Measurements from ENCODE around the gene GFRA1.

GFRA1 gene

DNA sequence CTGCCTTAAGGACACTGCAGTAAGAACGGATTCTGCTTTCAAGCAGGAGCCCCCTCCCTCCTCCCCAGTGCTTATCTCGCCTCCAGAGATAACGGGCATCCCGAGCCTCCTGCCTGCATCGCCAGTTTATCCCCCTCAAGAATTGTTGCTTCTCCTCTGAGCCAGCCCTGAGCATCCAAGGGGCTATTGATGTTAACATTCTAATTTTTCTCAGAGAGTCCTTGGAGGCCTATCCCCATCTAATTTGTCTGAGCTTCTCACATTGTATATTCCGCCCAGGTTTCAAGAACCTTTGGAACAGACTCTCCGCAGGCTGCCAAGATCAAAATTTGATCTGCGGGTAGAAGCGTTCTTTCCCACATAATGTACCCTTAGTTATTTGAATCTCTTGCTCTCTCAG, 180.0 kb downstream of the GFRA1 start:
- Histone ChIP-seq H3K4me1 (ENCODE audit: control insufficient read depth, insufficient read depth, low read length) (no peaks in the 10 kb centered on the region), H3K9me3 (ENCODE audit: control insufficient read depth, insufficient read depth, low read depth, low read length) (no peaks in the 10 kb centered on the region), H3K27ac (ENCODE audit: extremely low read depth, low read depth, low read length) (no peak overlapping the region), H3K4me3 (ENCODE audit: low read depth, low read length) (no peak overlapping the region), H3K36me3 (ENCODE audit: control insufficient read depth in 2 of 2, insufficient read depth in 1 of 2, low read length in 2 of 2) (no peaks in the 10 kb centered on the region)
- TF ChIP-seq MEIS1 (CRISPR knock-in tag; IDR thresholded peaks at IDR 0.05; ENCODE audit: borderline replicate concordance) (no peak), TRIM28 (IDR thresholded peaks at IDR 0.05; ENCODE audit: borderline replicate concordance, low read length) (no peak), ZNF776 (tag by site-specific recombination; IDR thresholded peaks at IDR 0.05; ENCODE audit: borderline replicate concordance) (no peak), ZNF621 (tag by site-specific recombination; IDR thresholded peaks at IDR 0.05) (no peak), EGR2 (tag by site-specific recombination; IDR thresholded peaks at IDR 0.05; ENCODE audit: low read depth) (no peak), ZNF701 (tag by site-specific recombination; IDR thresholded peaks at IDR 0.05) (no peak), ZNF175 (tag by site-specific recombination; IDR thresholded peaks at IDR 0.05) (no peak)
- TF ChIP-seq, protein P1, sequence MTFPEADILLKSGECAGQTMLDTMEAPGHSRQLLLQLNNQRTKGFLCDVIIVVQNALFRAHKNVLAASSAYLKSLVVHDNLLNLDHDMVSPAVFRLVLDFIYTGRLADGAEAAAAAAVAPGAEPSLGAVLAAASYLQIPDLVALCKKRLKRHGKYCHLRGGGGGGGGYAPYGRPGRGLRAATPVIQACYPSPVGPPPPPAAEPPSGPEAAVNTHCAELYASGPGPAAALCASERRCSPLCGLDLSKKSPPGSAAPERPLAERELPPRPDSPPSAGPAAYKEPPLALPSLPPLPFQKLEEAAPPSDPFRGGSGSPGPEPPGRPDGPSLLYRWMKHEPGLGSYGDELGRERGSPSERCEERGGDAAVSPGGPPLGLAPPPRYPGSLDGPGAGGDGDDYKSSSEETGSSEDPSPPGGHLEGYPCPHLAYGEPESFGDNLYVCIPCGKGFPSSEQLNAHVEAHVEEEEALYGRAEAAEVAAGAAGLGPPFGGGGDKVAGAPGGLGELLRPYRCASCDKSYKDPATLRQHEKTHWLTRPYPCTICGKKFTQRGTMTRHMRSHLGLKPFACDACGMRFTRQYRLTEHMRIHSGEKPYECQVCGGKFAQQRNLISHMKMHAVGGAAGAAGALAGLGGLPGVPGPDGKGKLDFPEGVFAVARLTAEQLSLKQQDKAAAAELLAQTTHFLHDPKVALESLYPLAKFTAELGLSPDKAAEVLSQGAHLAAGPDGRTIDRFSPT (tag by site-specific recombination; IDR thresholded peaks at IDR 0.05): no peak
- TF ChIP-seq, protein P2, sequence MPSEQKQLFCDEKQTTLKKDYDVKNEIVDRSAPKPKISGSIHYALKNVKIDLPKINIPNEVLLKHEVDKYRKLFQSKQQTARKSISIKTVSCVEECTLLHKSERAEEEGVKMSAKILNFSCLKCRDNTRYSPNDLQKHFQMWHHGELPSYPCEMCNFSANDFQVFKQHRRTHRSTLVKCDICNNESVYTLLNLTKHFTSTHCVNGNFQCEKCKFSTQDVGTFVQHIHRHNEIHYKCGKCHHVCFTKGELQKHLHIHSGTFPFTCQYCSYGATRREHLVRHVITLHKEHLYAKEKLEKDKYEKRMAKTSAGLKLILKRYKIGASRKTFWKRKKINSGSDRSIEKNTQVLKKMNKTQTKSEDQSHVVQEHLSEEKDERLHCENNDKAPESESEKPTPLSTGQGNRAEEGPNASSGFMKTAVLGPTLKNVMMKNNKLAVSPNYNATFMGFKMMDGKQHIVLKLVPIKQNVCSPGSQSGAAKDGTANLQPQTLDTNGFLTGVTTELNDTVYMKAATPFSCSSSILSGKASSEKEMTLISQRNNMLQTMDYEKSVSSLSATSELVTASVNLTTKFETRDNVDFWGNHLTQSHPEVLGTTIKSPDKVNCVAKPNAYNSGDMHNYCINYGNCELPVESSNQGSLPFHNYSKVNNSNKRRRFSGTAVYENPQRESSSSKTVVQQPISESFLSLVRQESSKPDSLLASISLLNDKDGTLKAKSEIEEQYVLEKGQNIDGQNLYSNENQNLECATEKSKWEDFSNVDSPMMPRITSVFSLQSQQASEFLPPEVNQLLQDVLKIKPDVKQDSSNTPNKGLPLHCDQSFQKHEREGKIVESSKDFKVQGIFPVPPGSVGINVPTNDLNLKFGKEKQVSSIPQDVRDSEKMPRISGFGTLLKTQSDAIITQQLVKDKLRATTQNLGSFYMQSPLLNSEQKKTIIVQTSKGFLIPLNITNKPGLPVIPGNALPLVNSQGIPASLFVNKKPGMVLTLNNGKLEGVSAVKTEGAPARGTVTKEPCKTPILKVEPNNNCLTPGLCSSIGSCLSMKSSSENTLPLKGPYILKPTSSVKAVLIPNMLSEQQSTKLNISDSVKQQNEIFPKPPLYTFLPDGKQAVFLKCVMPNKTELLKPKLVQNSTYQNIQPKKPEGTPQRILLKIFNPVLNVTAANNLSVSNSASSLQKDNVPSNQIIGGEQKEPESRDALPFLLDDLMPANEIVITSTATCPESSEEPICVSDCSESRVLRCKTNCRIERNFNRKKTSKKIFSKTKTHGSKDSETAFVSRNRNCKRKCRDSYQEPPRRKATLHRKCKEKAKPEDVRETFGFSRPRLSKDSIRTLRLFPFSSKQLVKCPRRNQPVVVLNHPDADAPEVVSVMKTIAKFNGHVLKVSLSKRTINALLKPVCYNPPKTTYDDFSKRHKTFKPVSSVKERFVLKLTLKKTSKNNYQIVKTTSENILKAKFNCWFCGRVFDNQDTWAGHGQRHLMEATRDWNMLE (tag by site-specific recombination; conservative IDR thresholded peaks at IDR 0.05; ENCODE audit: low read depth): no peak
- ChIA-PET CTCF (no interaction called here), POLR2A (no interaction called here)

DNA sequence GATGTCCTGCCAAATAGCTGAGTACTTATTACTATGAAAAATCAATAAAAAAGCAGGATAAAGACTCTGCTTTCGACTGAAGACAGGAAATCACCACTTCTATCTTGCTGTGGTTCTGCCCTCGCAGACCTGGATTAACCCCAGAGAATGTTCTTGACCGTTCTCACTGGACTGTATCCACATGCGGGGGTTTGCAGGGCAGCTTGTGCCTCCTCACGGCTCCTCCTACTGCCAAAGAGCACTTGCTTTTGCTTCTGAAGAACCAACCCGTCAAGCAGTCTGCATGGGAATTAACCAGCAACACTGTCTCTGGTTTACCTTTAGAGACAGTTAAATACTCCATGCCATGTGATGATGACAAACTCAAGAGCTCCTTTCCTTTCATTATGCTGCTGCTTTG, 184.0 kb downstream of the GFRA1 start:
- Histone ChIP-seq H3K9me3 (ENCODE audit: control insufficient read depth, insufficient read depth, low read depth, low read length) (no peaks in the 10 kb centered on the region), H3K4me3 (ENCODE audit: low read depth, low read length) (no peak overlapping the region), H3K4me1 (ENCODE audit: control insufficient read depth, insufficient read depth, low read length) (no peaks in the 10 kb centered on the region), H3K27ac (ENCODE audit: extremely low read depth, low read depth, low read length) (no peak overlapping the region), H3K36me3 (ENCODE audit: control insufficient read depth in 2 of 2, insufficient read depth in 1 of 2, low read length in 2 of 2) (no peaks in the 10 kb centered on the region)
- ChIA-PET POLR2A (no interaction called here), CTCF (no interaction called here)
- TF ChIP-seq IKZF3 (tag by site-specific recombination; IDR thresholded peaks at IDR 0.05) (no peak), ZNF521 (tag by site-specific recombination; IDR thresholded peaks at IDR 0.05) (no peak), ZNF311 (tag by site-specific recombination; IDR thresholded peaks at IDR 0.05; ENCODE audit: borderline replicate concordance) (no peak), MYNN (tag by site-specific recombination; IDR thresholded peaks at IDR 0.05; ENCODE audit: borderline replicate concordance) (no peak), ZNF214 (tag by site-specific recombination; IDR thresholded peaks at IDR 0.05; ENCODE audit: borderline replicate concordance) (no peak), ZNF140 (tag by site-specific recombination; IDR thresholded peaks at IDR 0.05) (no peak), ZNF174 (tag by site-specific recombination; IDR thresholded peaks at IDR 0.05) (no peak), ZNF600 (tag by site-specific recombination; IDR thresholded peaks at IDR 0.05) (no peak), ZNF175 (tag by site-specific recombination; IDR thresholded peaks at IDR 0.05) (no peak), ZFP3 (tag by site-specific recombination; IDR thresholded peaks at IDR 0.05; ENCODE audit: low read depth) (no peak), ZNF23 (tag by site-specific recombination; IDR thresholded peaks at IDR 0.05; ENCODE audit: borderline replicate concordance) (no peak)
- TF ChIP-seq, protein P3, sequence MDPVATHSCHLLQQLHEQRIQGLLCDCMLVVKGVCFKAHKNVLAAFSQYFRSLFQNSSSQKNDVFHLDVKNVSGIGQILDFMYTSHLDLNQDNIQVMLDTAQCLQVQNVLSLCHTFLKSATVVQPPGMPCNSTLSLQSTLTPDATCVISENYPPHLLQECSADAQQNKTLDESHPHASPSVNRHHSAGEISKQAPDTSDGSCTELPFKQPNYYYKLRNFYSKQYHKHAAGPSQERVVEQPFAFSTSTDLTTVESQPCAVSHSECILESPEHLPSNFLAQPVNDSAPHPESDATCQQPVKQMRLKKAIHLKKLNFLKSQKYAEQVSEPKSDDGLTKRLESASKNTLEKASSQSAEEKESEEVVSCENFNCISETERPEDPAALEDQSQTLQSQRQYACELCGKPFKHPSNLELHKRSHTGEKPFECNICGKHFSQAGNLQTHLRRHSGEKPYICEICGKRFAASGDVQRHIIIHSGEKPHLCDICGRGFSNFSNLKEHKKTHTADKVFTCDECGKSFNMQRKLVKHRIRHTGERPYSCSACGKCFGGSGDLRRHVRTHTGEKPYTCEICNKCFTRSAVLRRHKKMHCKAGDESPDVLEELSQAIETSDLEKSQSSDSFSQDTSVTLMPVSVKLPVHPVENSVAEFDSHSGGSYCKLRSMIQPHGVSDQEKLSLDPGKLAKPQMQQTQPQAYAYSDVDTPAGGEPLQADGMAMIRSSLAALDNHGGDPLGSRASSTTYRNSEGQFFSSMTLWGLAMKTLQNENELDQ (tag by site-specific recombination; IDR thresholded peaks at IDR 0.05; ENCODE audit: low read depth): no peak
- TF ChIP-seq, protein P4, sequence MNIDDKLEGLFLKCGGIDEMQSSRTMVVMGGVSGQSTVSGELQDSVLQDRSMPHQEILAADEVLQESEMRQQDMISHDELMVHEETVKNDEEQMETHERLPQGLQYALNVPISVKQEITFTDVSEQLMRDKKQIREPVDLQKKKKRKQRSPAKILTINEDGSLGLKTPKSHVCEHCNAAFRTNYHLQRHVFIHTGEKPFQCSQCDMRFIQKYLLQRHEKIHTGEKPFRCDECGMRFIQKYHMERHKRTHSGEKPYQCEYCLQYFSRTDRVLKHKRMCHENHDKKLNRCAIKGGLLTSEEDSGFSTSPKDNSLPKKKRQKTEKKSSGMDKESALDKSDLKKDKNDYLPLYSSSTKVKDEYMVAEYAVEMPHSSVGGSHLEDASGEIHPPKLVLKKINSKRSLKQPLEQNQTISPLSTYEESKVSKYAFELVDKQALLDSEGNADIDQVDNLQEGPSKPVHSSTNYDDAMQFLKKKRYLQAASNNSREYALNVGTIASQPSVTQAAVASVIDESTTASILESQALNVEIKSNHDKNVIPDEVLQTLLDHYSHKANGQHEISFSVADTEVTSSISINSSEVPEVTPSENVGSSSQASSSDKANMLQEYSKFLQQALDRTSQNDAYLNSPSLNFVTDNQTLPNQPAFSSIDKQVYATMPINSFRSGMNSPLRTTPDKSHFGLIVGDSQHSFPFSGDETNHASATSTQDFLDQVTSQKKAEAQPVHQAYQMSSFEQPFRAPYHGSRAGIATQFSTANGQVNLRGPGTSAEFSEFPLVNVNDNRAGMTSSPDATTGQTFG (tag by site-specific recombination; IDR thresholded peaks at IDR 0.05; ENCODE audit: borderline replicate concordance): no peak
- TF ChIP-seq, protein P5, sequence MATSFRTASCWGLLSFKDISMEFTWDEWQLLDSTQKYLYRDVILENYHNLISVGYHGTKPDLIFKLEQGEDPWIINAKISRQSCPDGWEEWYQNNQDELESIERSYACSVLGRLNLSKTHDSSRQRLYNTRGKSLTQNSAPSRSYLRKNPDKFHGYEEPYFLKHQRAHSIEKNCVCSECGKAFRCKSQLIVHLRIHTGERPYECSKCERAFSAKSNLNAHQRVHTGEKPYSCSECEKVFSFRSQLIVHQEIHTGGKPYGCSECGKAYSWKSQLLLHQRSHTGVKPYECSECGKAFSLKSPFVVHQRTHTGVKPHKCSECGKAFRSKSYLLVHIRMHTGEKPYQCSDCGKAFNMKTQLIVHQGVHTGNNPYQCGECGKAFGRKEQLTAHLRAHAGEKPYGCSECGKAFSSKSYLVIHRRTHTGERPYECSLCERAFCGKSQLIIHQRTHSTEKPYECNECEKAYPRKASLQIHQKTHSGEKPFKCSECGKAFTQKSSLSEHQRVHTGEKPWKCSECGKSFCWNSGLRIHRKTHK (tag by site-specific recombination; IDR thresholded peaks at IDR 0.05): no peak

Measured in HEK293 (cell line).